Measurements from ENCODE around the gene ASTN1.

The ASTN1 gene

DNA sequence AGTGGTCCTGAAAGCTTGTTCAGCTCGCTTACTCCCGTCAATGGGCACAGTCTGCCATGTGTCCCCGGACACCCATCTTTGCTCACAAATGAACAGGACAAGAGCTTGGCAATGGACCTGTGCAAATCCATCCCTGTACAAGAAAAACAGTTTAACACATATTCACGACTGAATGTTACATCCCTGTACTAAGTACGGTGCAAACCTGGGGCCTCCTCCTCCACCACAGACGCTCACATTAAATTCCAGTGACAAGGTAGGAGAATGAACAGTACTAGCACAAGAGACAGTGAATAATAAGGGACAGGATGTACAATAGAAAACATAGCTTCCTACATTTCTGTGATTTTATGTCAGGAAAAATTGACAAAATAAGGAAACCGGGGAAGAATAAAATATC is 187.7 kb downstream of the ASTN1 start:
- no peak for DNase-seq

DNA sequence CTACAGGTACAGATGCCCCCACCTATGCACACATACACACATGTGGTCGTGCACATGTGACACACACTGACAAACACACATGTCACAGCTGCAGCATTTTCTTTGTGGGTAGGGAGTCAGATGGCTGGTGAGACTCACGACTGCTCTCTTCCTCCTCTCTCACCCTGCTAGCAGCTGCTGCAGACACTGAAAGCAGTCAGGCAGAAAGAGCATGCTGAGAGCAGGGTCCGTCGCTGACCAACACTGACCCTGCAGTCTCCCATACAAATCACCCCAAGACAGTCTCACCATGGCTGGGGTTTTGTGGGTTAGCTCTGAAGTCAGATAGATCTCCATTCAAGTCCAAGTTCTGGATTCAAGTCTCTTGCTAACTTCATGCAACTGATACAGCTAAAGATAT is 188.3 kb downstream of the ASTN1 start:
- DNase-seq: no peak

DNA sequence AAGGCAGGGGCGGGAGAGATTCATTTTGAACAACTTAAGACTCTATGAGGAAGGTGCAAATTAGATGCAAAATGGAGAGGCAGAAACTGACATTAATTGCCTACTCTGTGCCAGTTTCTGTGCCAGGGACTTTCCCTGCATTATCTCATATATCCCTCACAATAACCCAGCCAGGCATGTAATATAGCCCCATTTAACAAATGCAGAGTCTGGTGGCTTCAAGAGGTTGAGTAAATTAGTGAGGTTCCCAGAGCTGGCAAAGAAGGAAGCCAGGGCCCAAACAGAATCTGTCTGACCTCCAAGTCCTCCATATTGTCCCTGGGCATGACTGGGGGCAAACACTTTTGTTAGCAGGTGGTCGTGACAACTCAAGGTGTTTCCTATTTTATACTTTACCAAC is 199.8 kb downstream of the ASTN1 start:
- no peak for DNase-seq

DNA sequence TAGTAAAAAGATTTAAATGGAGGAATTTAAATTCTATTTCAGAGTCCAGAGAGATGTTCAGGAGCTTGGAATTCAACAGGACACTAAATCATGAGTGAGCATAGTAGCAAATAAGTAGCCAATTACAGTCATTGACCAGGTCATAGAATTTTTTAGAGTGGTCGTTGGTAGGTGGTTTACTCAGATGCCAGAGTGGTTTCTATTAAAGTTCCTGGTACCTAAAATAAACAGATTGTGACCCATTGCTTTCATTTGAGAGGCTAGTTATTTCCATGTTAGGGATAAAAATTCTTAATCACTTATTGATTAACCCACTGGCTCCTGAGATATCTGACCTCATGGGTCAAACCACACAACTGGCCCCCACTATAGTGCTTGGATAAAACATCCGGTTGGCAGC is 201.3 kb downstream of the ASTN1 start:
- DNase-seq: no peak

GRCh38 chr1:176961678-176962077 is 202.8 kb downstream of the ASTN1 start:
- no peak for DNase-seq

DNA sequence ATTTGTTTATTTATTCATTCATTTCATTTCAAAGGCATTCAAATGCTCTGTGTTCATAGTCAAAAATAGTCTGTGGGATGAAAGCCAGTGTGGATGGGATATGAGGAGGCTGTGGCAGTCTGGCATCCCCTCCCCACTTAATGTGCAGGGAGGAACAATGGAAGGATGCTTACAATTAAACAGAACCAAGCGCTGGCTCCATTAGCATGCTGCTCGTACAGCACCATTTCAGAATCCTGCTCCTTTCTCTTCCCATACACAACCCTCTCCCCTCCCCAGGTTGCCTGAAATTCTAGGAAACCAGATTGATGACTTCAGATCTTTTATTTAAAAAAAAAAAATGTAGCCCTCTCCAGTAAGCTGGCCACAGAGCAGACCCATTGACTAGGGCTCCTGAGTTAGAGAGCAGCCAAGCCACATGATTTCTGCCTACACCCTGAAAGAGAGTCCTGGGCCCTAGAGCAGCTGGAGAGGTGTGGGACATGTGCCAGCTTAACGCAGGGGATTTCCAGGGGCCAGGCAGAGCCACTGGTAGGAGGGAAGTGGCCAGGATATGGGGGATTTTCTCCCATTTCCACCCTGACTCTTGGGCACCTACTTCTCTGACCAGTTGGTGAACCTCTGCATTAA is 205.2 kb downstream of the ASTN1 start:
- DNase-seq: no peak

DNA sequence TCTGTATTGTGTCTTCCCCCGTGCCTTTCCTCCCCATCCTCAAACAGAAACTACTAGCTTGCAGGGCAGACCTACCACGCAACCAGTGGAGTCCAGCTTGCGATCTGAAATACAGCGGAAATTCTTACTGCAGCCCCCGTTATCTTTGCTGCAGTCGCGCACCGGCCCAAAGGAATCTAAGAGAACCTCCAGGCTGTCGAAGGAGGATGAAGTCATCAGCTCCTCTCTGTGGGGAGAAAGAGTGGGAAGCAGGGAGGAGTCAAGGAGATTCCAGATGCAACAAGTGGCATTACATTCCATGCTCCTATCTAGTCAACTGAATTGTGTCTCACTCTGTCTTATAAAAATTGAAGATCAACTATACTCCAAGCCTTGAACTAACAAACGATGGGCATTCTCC is 206.9 kb downstream of the ASTN1 start:
- DNase-seq: no peak

- DNase-seq: no peak
Observed at GRCh38 chr1:176954242-176954641, 210.3 kb downstream of the ASTN1 start.

DNA sequence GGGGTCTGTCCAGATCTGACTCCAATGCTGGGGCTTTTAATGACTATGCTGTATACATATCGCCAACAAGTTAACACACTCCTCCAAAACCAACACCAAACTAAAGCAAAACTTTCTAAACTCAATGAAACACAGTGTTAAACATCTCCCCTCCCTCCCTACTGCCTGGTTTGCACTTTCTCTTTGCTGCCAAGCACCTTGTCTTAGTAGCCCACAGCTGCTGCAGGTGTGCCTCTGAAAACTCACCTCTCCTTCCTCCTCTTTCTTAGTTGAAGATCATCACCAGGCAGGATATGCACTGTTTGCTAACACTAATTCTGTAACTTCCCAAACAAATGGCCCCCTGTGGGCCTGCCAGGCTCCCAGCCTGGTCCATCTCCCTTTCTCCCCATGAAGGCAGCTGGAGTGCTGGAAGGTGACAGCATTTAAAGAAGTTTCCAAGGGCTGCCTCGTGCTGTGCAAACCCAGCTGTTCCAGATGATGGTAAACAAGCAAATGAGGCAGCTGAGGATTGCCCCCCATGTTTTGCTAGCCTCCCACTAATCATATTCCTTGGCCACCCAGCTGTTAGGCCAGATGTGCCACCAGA is 213.7 kb downstream of the ASTN1 start:
- DNase-seq: no peak

DNA sequence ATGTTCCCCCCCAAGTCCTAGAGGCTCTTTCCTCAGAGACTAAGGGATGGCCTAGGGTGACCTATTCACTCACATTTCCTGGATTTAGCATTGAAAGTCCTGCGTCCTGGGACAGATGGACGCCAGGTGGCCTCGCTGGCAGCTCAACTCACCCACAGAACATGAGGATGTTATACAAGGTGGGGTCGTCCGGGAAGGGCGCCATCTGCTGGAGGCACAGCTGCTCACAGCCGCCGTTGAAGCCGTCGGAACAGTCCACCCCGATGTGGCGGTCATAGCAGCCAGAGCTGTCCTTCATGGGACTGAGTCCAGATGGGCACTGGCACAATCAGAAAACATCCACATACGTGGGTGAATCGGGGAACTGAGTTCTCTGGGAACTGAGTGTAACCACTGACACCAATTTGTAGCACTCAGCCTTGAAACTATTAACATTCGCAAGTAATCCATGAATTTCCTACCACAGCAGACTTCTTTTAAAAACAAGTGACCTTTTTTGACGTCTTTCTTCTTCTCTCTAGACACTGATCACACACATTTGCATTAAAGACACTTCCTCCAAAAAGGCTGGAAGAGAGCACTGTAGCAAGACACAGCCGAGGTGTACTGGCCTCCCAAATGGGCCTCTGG is 215.4 kb downstream of the ASTN1 start:
- peak in 1 of 2 donors; percentile 1 for DNase-seq

- no peak for DNase-seq
Observed at GRCh38 chr1:176944606-176945005, 219.9 kb downstream of the ASTN1 start.

DNA sequence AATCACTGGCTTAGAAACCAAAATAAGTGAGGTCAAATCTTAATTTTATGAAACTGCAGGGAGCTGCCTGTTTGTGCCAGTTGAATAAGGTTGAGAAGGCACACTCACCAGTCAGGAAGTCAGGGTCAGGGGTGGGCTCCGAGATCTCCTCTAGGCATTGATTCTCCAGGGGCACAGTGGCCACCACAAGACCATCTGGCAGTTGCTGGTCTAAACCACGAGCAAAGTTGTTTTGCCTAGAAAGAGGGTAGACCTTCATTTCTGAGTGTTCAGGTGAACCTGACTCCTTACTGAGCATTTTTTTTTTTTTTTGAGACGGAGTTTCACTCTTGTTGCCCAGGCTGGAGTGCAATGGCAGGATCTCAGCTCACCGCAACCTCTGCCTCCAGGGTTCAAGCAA is 220.7 kb downstream of the ASTN1 start:
- no peak for DNase-seq

DNA sequence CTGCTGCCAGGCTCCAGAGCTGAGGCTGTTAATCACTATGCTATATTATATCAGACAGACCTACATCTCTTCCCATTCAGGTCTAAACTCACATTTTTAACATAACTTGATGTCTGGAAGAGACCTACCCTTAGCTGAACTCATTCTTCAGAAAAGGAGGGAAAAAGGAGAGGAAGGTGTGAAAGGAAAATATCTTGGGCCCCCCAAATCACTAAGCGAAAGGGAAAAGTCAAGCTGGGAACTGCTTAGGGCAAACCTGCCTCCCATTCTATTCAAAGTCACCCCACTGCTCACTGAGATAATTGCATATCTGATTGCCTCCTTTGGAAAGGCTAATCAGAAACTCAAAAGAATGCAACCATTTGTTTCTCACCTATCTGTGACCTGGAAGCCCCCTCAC is 222.2 kb downstream of the ASTN1 start:
- no peak for DNase-seq

DNA sequence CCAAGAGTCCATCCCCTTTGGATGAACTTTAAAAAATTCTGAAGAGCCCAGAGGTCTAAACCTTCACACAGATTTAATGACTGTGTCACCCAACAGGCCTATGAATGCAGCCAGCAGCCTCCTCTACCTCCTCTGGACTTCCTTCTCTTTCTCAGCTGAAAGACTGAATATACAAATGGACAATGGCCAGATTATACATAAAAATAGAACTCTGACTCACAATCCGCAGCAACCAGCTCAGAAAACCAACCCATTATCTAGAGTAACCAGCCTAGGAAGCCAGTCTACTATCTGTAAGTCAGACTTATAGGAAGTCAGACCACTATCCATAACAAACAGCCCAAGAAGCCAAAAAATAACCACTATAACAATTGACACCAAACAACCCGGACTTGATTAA is 224.5 kb downstream of the ASTN1 start:
- no peak for DNase-seq

GRCh38 chr1:176938375-176938774 is 226.1 kb downstream of the ASTN1 start:
- DNase-seq: no peak

DNA sequence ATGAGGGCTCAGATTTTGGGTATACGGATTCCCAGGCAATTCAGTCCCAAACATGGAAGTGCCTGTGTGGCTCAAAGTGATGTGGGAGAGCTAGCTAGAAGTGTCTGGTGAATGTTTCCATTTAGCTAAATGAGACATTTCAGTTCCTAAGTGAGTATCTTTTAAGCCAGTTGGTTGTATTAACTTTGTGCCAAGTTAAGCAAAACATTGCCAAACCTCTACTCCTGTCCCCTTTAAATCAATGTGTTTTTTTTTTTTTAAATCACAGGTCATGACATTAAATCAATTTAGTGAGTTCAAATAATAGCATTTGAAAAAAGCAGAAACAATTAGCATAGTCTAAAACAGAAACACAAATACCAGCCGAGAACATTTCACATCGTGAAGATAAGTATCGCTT is 230.1 kb downstream of the ASTN1 start:
- no peak for DNase-seq

DNA sequence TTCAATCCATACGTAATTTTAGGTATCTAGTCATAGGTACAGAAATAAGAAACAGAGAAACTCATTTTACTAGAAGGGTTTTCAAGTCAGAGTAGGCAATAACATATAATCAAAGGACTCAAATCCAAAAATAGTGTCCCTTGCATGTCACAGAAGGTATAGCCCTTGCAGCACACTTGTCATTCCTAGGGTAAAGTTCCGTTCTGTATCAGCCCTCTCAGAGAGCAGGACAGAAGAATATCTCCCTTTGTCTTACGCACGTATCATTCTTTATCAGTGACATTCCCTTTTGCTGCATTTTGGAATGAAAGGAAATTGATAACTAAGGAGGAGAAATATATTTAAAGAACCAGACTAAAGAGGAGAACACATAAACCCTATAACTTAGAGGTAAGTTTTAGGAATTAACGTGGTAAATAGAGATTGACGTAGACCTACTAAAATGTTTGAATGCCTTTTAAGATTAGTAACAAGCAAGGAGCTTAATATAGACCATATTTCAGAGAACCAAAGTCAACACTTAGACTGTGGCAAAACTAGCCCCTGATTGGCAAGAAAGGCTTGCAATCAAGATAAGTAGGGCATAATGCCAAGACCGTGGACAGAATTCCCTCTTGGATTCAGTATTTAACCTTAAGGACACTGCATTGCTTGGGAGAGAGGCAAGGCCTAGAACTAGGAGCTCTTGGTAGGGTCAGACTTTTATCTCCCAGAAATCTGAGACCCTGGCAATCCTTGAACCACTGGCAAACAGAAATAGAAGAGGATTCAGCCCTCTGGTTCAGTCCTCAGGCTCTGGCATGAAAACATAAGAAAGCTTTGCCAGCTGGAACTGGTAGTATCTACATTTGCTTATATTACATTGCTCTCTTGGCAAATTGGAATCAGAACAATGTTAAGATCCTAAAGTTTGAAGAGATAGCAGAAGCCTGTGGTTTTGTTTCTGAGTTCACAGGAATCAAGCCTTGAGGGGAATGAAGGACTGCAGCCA is 232.1 kb downstream of the ASTN1 start:
- no peak for DNase-seq

GRCh38 chr1:176931526-176931925 is 233.0 kb downstream of the ASTN1 start:
- DNase-seq: no peak

- DNase-seq: no peak
Observed at GRCh38 chr1:176926330-176927086, 238.0 kb downstream of the ASTN1 start.

DNA sequence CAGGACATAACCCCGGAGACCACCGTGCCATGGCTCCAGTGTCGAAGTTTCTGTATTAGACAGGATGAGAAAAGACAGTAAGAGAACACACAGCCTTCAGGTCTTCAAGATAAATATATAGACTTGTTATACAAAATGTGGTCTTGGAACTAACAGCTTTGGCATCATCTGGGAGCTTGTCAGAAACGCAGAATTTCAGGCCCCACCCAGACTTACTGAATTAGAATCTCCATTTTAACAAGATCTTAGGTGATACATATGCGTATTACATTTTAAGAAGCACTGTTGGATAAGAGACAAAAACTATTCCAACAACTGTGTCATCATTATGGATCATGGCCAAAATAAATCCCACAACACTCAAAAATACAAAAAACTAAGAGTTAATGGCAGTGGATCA is 239.3 kb downstream of the ASTN1 start:
- DNase-seq: no peak

DNA sequence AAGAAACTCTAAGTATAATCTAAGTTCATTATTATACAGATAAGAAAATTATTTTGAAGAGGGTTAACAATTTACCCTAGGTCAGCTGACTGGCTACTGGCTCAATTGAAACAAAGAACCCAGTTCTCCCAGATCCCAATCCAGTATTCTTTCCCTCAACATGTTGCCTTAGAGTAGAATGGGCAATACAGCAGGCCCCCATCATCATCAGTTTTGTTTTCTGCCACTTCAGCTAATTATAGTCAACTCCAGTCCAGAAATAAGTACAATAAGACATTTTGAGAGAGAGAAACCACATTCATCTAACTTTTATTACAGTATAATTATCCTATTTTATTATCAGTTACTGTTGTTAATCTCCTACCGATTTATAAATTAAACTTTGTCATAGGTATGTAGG is 241.2 kb downstream of the ASTN1 start:
- no peak for DNase-seq
